Measurements from ENCODE around the gene RNF4. TPM values are rescaled to one million over a fixed set of nuclear protein-coding genes. Genes with fewer than 3 reads are reported as not detected.

The RNF4 gene
- total RNA-seq, 1 donor from 2014 or later, result 29.7 TPM

GRCh38 chr4:2436761-2437474 lies 32.0 kb upstream of the RNF4 start:
- no peak for DNase-seq (ENCODE audit: low spot score)
- intact Hi-C loops (cut with DNase I), result no loop called here

GRCh38 chr4:2437475-2438215 lies 31.3 kb upstream of the RNF4 start:
- no peak for DNase-seq (ENCODE audit: low spot score)
- intact Hi-C loops (cut with DNase I), result no loop called here

GRCh38 chr4:2438822-2439718 lies 29.8 kb upstream of the RNF4 start:
- intact Hi-C loops (cut with DNase I), result no loop called here
- no peak for DNase-seq (ENCODE audit: low spot score)

- intact Hi-C loops (cut with DNase I), result loop anchor here (5.0 kb wide), 1 partner anchor 219 kb away; no protein-coding TSS in a partner anchor
Observed at GRCh38 chr4:2441393-2442174, 27.3 kb upstream of the RNF4 start.

GRCh38 chr4:2442175-2442993 lies 26.5 kb upstream of the RNF4 start:
- intact Hi-C loops (cut with DNase I), result loop anchor here (5.0 kb wide), 1 partner anchor 220 kb away; no protein-coding TSS in a partner anchor
- DNase-seq (ENCODE audit: low spot score), result no peak

More at GRCh38 chr4:2441393-2442174, 27.3 kb upstream of the RNF4 start:
- no peak for DNase-seq (ENCODE audit: low spot score)

GRCh38 chr4:2443061-2443730 lies 25.7 kb upstream of the RNF4 start:
- intact Hi-C loops (cut with DNase I), result loop anchor here (5.0 kb wide), 1 partner anchor 221 kb away; no protein-coding TSS in a partner anchor
- no peak for DNase-seq (ENCODE audit: low spot score)

GRCh38 chr4:2443956-2444740 lies 24.8 kb upstream of the RNF4 start:
- DNase-seq (ENCODE audit: low spot score), result no peak
- intact Hi-C loops (cut with DNase I), result loop anchor here (5.0 kb wide), 1 partner anchor 222 kb away; no protein-coding TSS in a partner anchor

- intact Hi-C loops (cut with DNase I), result no loop called here
Observed at GRCh38 chr4:2445130-2445529, 23.8 kb upstream of the RNF4 start.

GRCh38 chr4:2445571-2445970 lies 23.3 kb upstream of the RNF4 start:
- DNase-seq (ENCODE audit: low spot score), result no peak

More at GRCh38 chr4:2445130-2445529, 23.8 kb upstream of the RNF4 start:
- no peak for DNase-seq (ENCODE audit: low spot score)

GRCh38 chr4:2446656-2447564 lies 22.0 kb upstream of the RNF4 start:
- intact Hi-C loops (cut with DNase I), result no loop called here
- no peak for DNase-seq (ENCODE audit: low spot score)

More at GRCh38 chr4:2445571-2445970, 23.3 kb upstream of the RNF4 start:
- intact Hi-C loops (cut with DNase I), result no loop called here

GRCh38 chr4:2448589-2448988 lies 20.3 kb upstream of the RNF4 start:
- DNase-seq (ENCODE audit: low spot score), result no peak
- intact Hi-C loops (cut with DNase I), result no loop called here

GRCh38 chr4:2449051-2449450 lies 19.9 kb upstream of the RNF4 start:
- intact Hi-C loops (cut with DNase I), result no loop called here
- no peak for DNase-seq (ENCODE audit: low spot score)

- intact Hi-C loops (cut with DNase I), result no loop called here
- DNase-seq (ENCODE audit: low spot score), result no peak
Observed at GRCh38 chr4:2449511-2450392, 19.2 kb upstream of the RNF4 start.

- intact Hi-C loops (cut with DNase I), result no loop called here
- DNase-seq (ENCODE audit: low spot score), result no peak
Observed at GRCh38 chr4:2450394-2451035, 18.4 kb upstream of the RNF4 start.

Data from cardiac septum (tissue), 1 donor.